GM18505 (cell line): ENCODE data around the gene ADD3.

Experiments used
- ATAC-seq: cut with Tn5 transposase; IDR thresholded peaks from one replicate; pipeline ENCODE4 v1.9.1; 2021; ENCODE audit not compliant: unreplicated experiment
- POLR2A ChIP-seq: IDR thresholded peaks from 4 replicates; pipeline ENCODE4 v1.6.1; 2011; ENCODE audit warnings: borderline replicate concordance; ENCODE audit not compliant: insufficient read depth, insufficient read length; ENCODE audit errors: extremely low read depth

The ADD3 gene

GRCh38 chr10:110142965-110143364, 135.2 kb downstream of the ADD3 start:
- no peak for ATAC-seq
- no peak for TF ChIP-seq POLR2A

GRCh38 chr10:110144507-110144906, 136.7 kb downstream of the ADD3 start:
- ATAC-seq: no peak

GRCh38 chr10:110147961-110148360, 140.2 kb downstream of the ADD3 start:
- TF ChIP-seq POLR2A: no peak
- no peak for ATAC-seq

More at GRCh38 chr10:110144507-110144906, 136.7 kb downstream of the ADD3 start:
- TF ChIP-seq POLR2A: no peak

- no peak for ATAC-seq
- TF ChIP-seq POLR2A: no peak
These were observed 141.5 kb downstream of the ADD3 start for GRCh38 chr10:110149259-110149658.

- no peak for ATAC-seq
These were observed 142.3 kb downstream of the ADD3 start for GRCh38 chr10:110150046-110150445.

GRCh38 chr10:110150981-110151380, 143.2 kb downstream of the ADD3 start:
- TF ChIP-seq POLR2A: no peak
- ATAC-seq: no peak

More at GRCh38 chr10:110150046-110150445, 142.3 kb downstream of the ADD3 start:
- no peak for TF ChIP-seq POLR2A

GRCh38 chr10:110151467-110151866, 143.7 kb downstream of the ADD3 start:
- no peak for ATAC-seq
- TF ChIP-seq POLR2A: no peak

GRCh38 chr10:110151971-110152370, 144.2 kb downstream of the ADD3 start:
- ATAC-seq: no peak
- no peak for TF ChIP-seq POLR2A

- no peak for TF ChIP-seq POLR2A
- ATAC-seq: no peak
These were observed 145.6 kb downstream of the ADD3 start for GRCh38 chr10:110153396-110153795.

GRCh38 chr10:110156046-110156445, 148.3 kb downstream of the ADD3 start:
- no peak for ATAC-seq
- no peak for TF ChIP-seq POLR2A

GRCh38 chr10:110158051-110159005, 150.5 kb downstream of the ADD3 start:
- ATAC-seq: no peak
- TF ChIP-seq POLR2A: no peak

- TF ChIP-seq POLR2A: no peak
- ATAC-seq: no peak
These were observed 152.3 kb downstream of the ADD3 start for GRCh38 chr10:110160081-110160480.

- no peak for ATAC-seq
- TF ChIP-seq POLR2A: no peak
These were observed 152.7 kb downstream of the ADD3 start for GRCh38 chr10:110160522-110160921.

- no peak for TF ChIP-seq POLR2A
- ATAC-seq: no peak
These were observed 155.0 kb downstream of the ADD3 start for GRCh38 chr10:110162741-110163145.
